Breast epithelium (tissue), 3 donors: Measurements from ENCODE around the gene ZNF225.

Source experiments
- POLR2A ChIP-seq: fragments of 450-650 bp; IDR thresholded peaks from one replicate; pipeline ENCODE4 v1.6.1; 2016; ENCODE audit warnings: antibody characterized with exemption, mild to moderate bottlenecking, moderate library complexity
- POLR2AphosphoS5 ChIP-seq, 3 donors: sonication (generic); formaldehyde crosslinking; IDR thresholded peaks; one replicate each; pipeline ENCODE4 v1.6.1; 2017; ENCODE audit warnings: antibody characterized with exemption in 3 of 3

- no peak for TF ChIP-seq POLR2A
- TF ChIP-seq POLR2AphosphoS5 (IDR thresholded peaks at IDR 0.05): no peak
Observed at GRCh38 chr19:44163789-44164188, 50.6 kb downstream of the ZNF225 start.
